Effector CD8-positive, alpha-beta T cell (primary cell): Measurements from ENCODE around the gene C16orf95.

Source experiments
- DNase-seq: peaks from one replicate; lab custom pipeline; 2025; lab: John Stamatoyannopoulos, UW

Gene C16orf95

GRCh38 chr16:87332150-87332549 is 15.0 kb upstream of the C16orf95 start:
- no peak for DNase-seq

GRCh38 chr16:87331241-87331801 is 14.1 kb upstream of the C16orf95 start:
- DNase-seq, result no peak

GRCh38 chr16:87330646-87331045 is 13.5 kb upstream of the C16orf95 start:
- no peak for DNase-seq

GRCh38 chr16:87330257-87330624 is 13.0 kb upstream of the C16orf95 start:
- DNase-seq, result no peak

GRCh38 chr16:87329436-87330256 is 12.5 kb upstream of the C16orf95 start:
- DNase-seq, result no peak

- no peak for DNase-seq
Measured at GRCh38 chr16:87328846-87329245, 11.7 kb upstream of the C16orf95 start.

GRCh38 chr16:87327798-87328495 is 10.8 kb upstream of the C16orf95 start:
- no peak for DNase-seq

GRCh38 chr16:87326151-87326571 is 9.0 kb upstream of the C16orf95 start:
- no peak for DNase-seq

GRCh38 chr16:87325423-87325858 is 8.2 kb upstream of the C16orf95 start:
- no peak for DNase-seq

- DNase-seq, result peak; percentile 31
Measured at GRCh38 chr16:87324411-87325275, 7.5 kb upstream of the C16orf95 start.

- no peak for DNase-seq
Measured at GRCh38 chr16:87323727-87324410, 6.7 kb upstream of the C16orf95 start.

- no peak for DNase-seq
Measured at GRCh38 chr16:87322833-87323726, 5.9 kb upstream of the C16orf95 start.

GRCh38 chr16:87322360-87322759 is 5.2 kb upstream of the C16orf95 start:
- no peak for DNase-seq

GRCh38 chr16:87321336-87322107 is 4.3 kb upstream of the C16orf95 start:
- no peak for DNase-seq

- no peak for DNase-seq
Measured at GRCh38 chr16:87320510-87321227, 3.5 kb upstream of the C16orf95 start.

GRCh38 chr16:87319997-87320491 is 2.9 kb upstream of the C16orf95 start:
- no peak for DNase-seq

GRCh38 chr16:87319011-87319410 is 1.8 kb upstream of the C16orf95 start:
- DNase-seq, result no peak

GRCh38 chr16:87317750-87318644 is 805 bp upstream of the C16orf95 start:
- no peak for DNase-seq
